ENCODE data around the gene FAM120B.
"Not testable (repeated sequence)": the region's sequence is repeated elsewhere in the genome, so short reads cannot be mapped to it uniquely, and the experiment has no call there.

FAM120B gene

GRCh38 chr6:170403451-170403850, 96.9 kb downstream of the FAM120B start:
- DNase-seq (ENCODE audit: insufficient read length, low spot score), result no peak
- no peak for FAIRE-seq
- no peak for TF ChIP-seq PAX5 (IDR thresholded peaks at IDR 0.05; ENCODE audit: insufficient read depth, low read length, severe bottlenecking)
- TF ChIP-seq TAF1 (IDR thresholded peaks at IDR 0.05; ENCODE audit: low read depth, low read length), result no peak
- no peak for TF ChIP-seq POLR2AphosphoS5 (IDR thresholded peaks at IDR 0.05; ENCODE audit: low read depth, low read length)
- TF ChIP-seq POLR2A (IDR thresholded peaks at IDR 0.05; ENCODE audit: low read depth, low read length), result no peak
- no peak for TF ChIP-seq SPI1 (IDR thresholded peaks at IDR 0.05; ENCODE audit: low read depth, low read length)
- TF ChIP-seq POU2F2 (IDR thresholded peaks at IDR 0.05; ENCODE audit: low read depth, low read length), result no peak

DNA sequence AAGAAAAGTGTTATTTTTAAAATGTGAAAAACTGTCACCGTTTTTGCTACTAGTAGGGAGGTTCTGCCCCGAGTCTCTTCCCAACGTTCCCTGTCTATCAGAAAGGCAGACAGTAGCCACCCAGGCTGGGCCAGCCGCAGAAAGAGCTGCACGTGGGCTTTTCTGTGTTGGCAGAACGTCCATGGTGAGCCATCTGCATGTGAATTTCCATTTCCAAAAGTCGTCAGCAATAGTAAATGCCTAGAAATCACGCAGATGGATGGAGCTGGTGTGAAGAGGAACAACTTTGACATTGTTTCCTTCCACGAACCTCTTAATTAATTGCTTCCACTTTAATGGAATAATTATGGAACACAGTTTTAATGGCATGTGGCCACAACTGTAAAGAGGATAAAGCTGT, 97.5 kb downstream of the FAM120B start:
- no peak for DNase-seq (ENCODE audit: insufficient read length, low spot score)
- no peak for TF ChIP-seq TAF1 (IDR thresholded peaks at IDR 0.05; ENCODE audit: low read depth, low read length)
- no peak for TF ChIP-seq POLR2AphosphoS5 (IDR thresholded peaks at IDR 0.05; ENCODE audit: low read depth, low read length)
- TF ChIP-seq POU2F2 (IDR thresholded peaks at IDR 0.05; ENCODE audit: low read depth, low read length), result no peak
- no peak for TF ChIP-seq PAX5 (IDR thresholded peaks at IDR 0.05; ENCODE audit: insufficient read depth, low read length, severe bottlenecking)
- FAIRE-seq, result no peak

GRCh38 chr6:170404697-170405096, 98.1 kb downstream of the FAM120B start:
- FAIRE-seq (no peak), DNase-seq (ENCODE audit: insufficient read length, low spot score) (no peak)
- no peak for TF ChIP-seq PAX5 (IDR thresholded peaks at IDR 0.05; ENCODE audit: insufficient read depth, low read length, severe bottlenecking)
- no peak for TF ChIP-seq POLR2AphosphoS5 (IDR thresholded peaks at IDR 0.05; ENCODE audit: low read depth, low read length)
- no peak for TF ChIP-seq POU2F2 (IDR thresholded peaks at IDR 0.05; ENCODE audit: low read depth, low read length)
- TF ChIP-seq SPI1 (IDR thresholded peaks at IDR 0.05; ENCODE audit: low read depth, low read length), result no peak
- TF ChIP-seq TAF1 (IDR thresholded peaks at IDR 0.05; ENCODE audit: low read depth, low read length), result no peak
- no peak for TF ChIP-seq POLR2A (IDR thresholded peaks at IDR 0.05; ENCODE audit: low read depth, low read length)

DNA sequence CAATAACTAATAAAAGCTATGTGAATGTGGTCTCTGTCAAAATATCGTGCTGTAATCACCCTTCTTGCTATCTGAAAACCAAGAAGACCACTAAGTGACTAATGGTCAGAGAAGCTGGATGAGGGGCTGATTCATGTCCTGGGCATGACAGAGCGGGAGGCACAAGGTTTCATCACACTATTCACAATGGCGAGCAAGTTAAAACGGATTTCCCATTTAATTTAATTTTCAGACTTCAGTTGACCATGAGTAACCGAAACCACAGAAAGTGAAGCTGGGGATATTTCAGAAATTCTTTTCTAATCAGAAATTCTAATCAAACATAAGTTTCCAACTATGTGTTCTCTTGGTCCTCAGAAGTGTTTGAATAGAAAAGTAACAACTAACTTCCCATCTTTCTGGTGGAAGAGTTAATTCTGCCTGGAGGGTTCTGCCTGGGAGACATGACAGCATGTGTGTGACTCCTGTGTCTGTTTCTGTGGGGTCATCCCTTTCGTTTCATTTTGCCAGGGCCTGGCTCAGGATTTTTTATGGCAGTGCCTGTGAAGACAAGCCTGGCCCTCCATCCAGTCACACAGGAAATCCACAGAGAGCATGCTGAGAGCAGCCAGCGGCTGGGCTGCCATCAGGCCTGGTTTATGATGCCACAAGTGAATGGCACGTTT, 98.9 kb downstream of the FAM120B start:
- no peak for DNase-seq (ENCODE audit: insufficient read length, low spot score)
- no peak for FAIRE-seq
- no peak for TF ChIP-seq POU2F2 (IDR thresholded peaks at IDR 0.05; ENCODE audit: low read depth, low read length)
- no peak for TF ChIP-seq POLR2A (IDR thresholded peaks at IDR 0.05; ENCODE audit: low read depth, low read length)
- no peak for TF ChIP-seq POLR2AphosphoS5 (IDR thresholded peaks at IDR 0.05; ENCODE audit: low read depth, low read length)
- TF ChIP-seq TAF1 (IDR thresholded peaks at IDR 0.05; ENCODE audit: low read depth, low read length), result no peak
- TF ChIP-seq PAX5 (IDR thresholded peaks at IDR 0.05; ENCODE audit: insufficient read depth, low read length, severe bottlenecking), result no peak
- TF ChIP-seq SPI1 (IDR thresholded peaks at IDR 0.05; ENCODE audit: low read depth, low read length), result no peak

DNA sequence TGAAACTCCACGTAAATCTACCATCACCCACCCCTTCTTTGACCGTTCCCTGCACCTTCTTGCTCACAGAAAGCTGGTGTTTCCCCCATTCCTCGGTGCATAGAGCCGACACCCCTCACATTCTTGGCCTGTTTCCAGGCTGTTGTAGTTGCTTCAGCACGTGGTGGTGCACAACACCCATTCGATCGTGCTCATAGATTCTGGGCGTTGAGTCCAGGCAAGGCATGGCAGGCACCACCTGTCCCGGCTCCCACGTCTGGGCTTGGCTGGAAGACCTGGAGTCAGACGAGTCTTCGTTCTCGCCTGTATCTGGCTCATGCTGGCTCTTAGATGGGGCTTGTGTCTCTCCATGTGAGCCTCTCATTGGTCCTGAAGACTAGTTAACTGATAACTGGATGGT, 100.6 kb downstream of the FAM120B start:
- TF ChIP-seq PAX5 (IDR thresholded peaks at IDR 0.05; ENCODE audit: insufficient read depth, low read length, severe bottlenecking) (no peak), POLR2A (IDR thresholded peaks at IDR 0.05; ENCODE audit: low read depth, low read length) (no peak)
- DNase-seq (ENCODE audit: insufficient read length, low spot score) (no peak), FAIRE-seq (no peak)

DNA sequence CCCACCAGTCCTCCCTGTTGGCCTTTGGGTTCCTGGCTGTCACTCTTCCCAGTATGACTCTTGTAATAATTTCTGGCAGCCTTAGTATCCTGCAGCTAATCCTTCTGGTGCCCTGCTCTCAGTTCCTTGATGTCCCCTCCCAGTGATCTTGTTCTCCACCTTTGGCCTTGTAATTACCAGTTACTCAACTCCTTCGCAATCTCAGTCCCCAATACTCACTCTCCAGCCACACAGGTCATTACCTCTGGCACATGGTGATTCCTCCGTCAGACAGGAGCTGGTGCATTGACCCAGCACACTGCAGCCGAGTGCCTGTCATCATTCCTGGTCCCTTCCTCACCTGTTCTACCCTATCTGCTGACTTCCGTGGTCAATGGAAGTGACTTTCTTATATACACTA, 101.4 kb downstream of the FAM120B start:
- TF ChIP-seq SPI1 (IDR thresholded peaks at IDR 0.05; ENCODE audit: low read depth, low read length), result no peak
- TF ChIP-seq POU2F2 (IDR thresholded peaks at IDR 0.05; ENCODE audit: low read depth, low read length), result no peak
- TF ChIP-seq POLR2AphosphoS5 (IDR thresholded peaks at IDR 0.05; ENCODE audit: low read depth, low read length), result no peak
- no peak for TF ChIP-seq PAX5 (IDR thresholded peaks at IDR 0.05; ENCODE audit: insufficient read depth, low read length, severe bottlenecking)
- TF ChIP-seq TAF1 (IDR thresholded peaks at IDR 0.05; ENCODE audit: low read depth, low read length), result no peak
- TF ChIP-seq POLR2A (IDR thresholded peaks at IDR 0.05; ENCODE audit: low read depth, low read length), result no peak
- FAIRE-seq, result no peak

DNA sequence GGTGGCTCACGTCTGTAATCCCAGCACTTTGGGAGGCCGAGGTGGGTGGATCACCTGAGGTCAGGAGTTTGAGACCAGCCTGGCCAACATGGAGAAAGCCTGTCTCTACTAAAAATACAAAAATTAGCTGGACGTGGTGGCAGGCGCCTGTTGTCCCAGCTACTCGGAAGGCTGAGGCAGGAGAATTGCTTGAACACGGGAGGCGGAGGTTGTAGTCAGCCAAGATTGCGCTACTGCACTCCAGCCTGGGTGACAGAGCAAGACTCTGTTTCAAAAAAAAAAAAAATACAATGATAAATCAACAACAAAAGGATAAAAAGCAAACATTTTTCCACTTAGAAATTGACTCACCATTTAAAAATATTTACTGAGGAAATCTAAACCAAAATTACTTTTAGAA, 103.2 kb downstream of the FAM120B start:
- DNase-seq (ENCODE audit: insufficient read length, low spot score); FAIRE-seq: not testable (repeated sequence)

More for the DNA sequence above, 101.4 kb downstream of the FAM120B start:
- DNase-seq (ENCODE audit: insufficient read length, low spot score), result no peak

DNA sequence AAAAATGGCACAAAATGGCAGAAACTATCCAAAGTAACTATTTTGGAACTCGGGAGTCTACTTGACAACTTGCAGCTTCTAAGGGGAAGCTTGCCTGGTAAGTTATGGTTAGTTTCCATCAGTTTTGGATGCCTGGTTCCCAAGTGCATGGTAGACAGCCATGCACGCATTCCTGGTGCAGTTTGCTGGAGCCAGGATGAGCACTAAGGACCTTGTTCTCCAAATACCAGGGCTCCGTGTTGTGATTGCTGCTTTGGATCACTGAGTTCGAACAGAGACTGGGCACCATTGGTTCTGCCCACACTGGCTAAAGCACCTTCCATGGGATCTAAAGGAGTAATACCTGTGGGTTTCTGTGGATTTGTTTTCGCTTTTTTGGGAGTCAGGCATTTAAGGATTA, 103.7 kb downstream of the FAM120B start:
- TF ChIP-seq PAX5 (IDR thresholded peaks at IDR 0.05; ENCODE audit: insufficient read depth, low read length, severe bottlenecking) (no peak), SPI1 (IDR thresholded peaks at IDR 0.05; ENCODE audit: low read depth, low read length) (no peak), TAF1 (IDR thresholded peaks at IDR 0.05; ENCODE audit: low read depth, low read length) (no peak), POLR2AphosphoS5 (IDR thresholded peaks at IDR 0.05; ENCODE audit: low read depth, low read length) (no peak), POLR2A (IDR thresholded peaks at IDR 0.05; ENCODE audit: low read depth, low read length) (no peak), POU2F2 (IDR thresholded peaks at IDR 0.05; ENCODE audit: low read depth, low read length) (no peak)
- DNase-seq (ENCODE audit: insufficient read length, low spot score) (no peak), FAIRE-seq (no peak)

GRCh38 chr6:170415318-170415717, 108.8 kb downstream of the FAM120B start:
- TF ChIP-seq PAX5 (IDR thresholded peaks at IDR 0.05; ENCODE audit: insufficient read depth, low read length, severe bottlenecking), result no peak
- no peak for TF ChIP-seq POLR2AphosphoS5 (IDR thresholded peaks at IDR 0.05; ENCODE audit: low read depth, low read length)
- TF ChIP-seq SPI1 (IDR thresholded peaks at IDR 0.05; ENCODE audit: low read depth, low read length), result no peak
- no peak for TF ChIP-seq TAF1 (IDR thresholded peaks at IDR 0.05; ENCODE audit: low read depth, low read length)
- TF ChIP-seq POLR2A (IDR thresholded peaks at IDR 0.05; ENCODE audit: low read depth, low read length), result no peak
- TF ChIP-seq POU2F2 (IDR thresholded peaks at IDR 0.05; ENCODE audit: low read depth, low read length), result no peak
- DNase-seq (ENCODE audit: insufficient read length, low spot score), result no peak
- FAIRE-seq, result no peak

GRCh38 chr6:170416303-170416702, 109.7 kb downstream of the FAM120B start:
- TF ChIP-seq TAF1 (IDR thresholded peaks at IDR 0.05; ENCODE audit: low read depth, low read length), result no peak
- TF ChIP-seq POLR2A (IDR thresholded peaks at IDR 0.05; ENCODE audit: low read depth, low read length), result no peak
- no peak for TF ChIP-seq SPI1 (IDR thresholded peaks at IDR 0.05; ENCODE audit: low read depth, low read length)
- DNase-seq (ENCODE audit: insufficient read length, low spot score) (no peak), FAIRE-seq (no peak)
